Chondrocyte (in vitro differentiated cells): ENCODE measurements around the gene LRRC4C. TPM values are rescaled to one million over a fixed set of nuclear protein-coding genes. Genes with fewer than 3 reads are reported as not detected.

Experiments used
- DNase-seq: peaks from one replicate; pipeline ENCODE4 v3.0.0; 2021; ENCODE audit warnings: mixed read lengths, low spot score
- H3K27ac Mint-ChIP-seq: one replicate; pipeline ENCODE4 v1.8.0; 2021; ENCODE audit warnings: mild to moderate bottlenecking, moderate library complexity, mixed read lengths; ENCODE audit not compliant: unreplicated experiment
- H3K27me3 Mint-ChIP-seq: 2 replicates; pipeline ENCODE4 v1.8.0; 2021; ENCODE audit warnings: low read depth, mixed read lengths
- H3K36me3 Mint-ChIP-seq: 2 replicates; pipeline ENCODE4 v1.8.0; 2021; ENCODE audit warnings: low read depth, mixed read lengths
- H3K4me1 Mint-ChIP-seq: 2 replicates; pipeline ENCODE4 v1.8.0; 2021; ENCODE audit warnings: low read depth, mild to moderate bottlenecking, mixed read lengths
- H3K4me3 Mint-ChIP-seq: one replicate; pipeline ENCODE4 v1.8.0; 2021; ENCODE audit warnings: mild to moderate bottlenecking, moderate library complexity, mixed read lengths; ENCODE audit not compliant: unreplicated experiment
- H3K9me3 Mint-ChIP-seq: 2 replicates; pipeline ENCODE4 v1.8.0; 2021; ENCODE audit warnings: low read depth, mixed read lengths
- CTCF ChIP-seq: fragments of 200-600 bp; sonication (generic); IDR thresholded peaks from 2 replicates; pipeline ENCODE4 v1.5.0; 2021; ENCODE audit warnings: antibody characterized with exemption, mild to moderate bottlenecking, moderate library complexity
- total RNA-seq: library from RNA; stranded (reverse); gene quantifications from 3 replicates; pipeline ENCODE4 v1.2.1, GENCODE V29; 2021

LRRC4C gene
- total RNA-seq, 1 donor from 2014 or later, result 0.72 TPM

GRCh38 chr11:40130427-40130826, 1329.0 kb downstream of the LRRC4C start:
- no peak for DNase-seq
- no peak overlapping the region for H3K4me3 Mint-ChIP-seq
- TF ChIP-seq CTCF, result peak; percentile 53
- no peaks in the 10 kb centered on the region for H3K4me1 Mint-ChIP-seq
- no peak overlapping the region for H3K27ac Mint-ChIP-seq
- no peaks in the 10 kb centered on the region for H3K9me3 Mint-ChIP-seq
- peaks cover 16% of the 10 kb centered on the region for H3K27me3 Mint-ChIP-seq
- H3K36me3 Mint-ChIP-seq, result no peaks in the 10 kb centered on the region

GRCh38 chr11:40129266-40129665, 1330.2 kb downstream of the LRRC4C start:
- no peaks in the 10 kb centered on the region for H3K4me1 Mint-ChIP-seq
- no peak for DNase-seq
- no peak overlapping the region for H3K27ac Mint-ChIP-seq
- peak; percentile 73 for TF ChIP-seq CTCF
- peaks cover 16% of the 10 kb centered on the region for H3K27me3 Mint-ChIP-seq
- H3K4me3 Mint-ChIP-seq, result no peak overlapping the region
- no peaks in the 10 kb centered on the region for H3K36me3 Mint-ChIP-seq
- H3K9me3 Mint-ChIP-seq, result no peaks in the 10 kb centered on the region

GRCh38 chr11:40125054-40125453, 1334.4 kb downstream of the LRRC4C start:
- Mint-ChIP-seq H3K4me3 (no peak overlapping the region), H3K36me3 (peaks cover 1% of the 10 kb centered on the region), H3K27me3 (peaks cover 5% of the 10 kb centered on the region), H3K9me3 (peaks cover 7% of the 10 kb centered on the region), H3K4me1 (no peaks in the 10 kb centered on the region), H3K27ac (no peak overlapping the region)
- no peak for DNase-seq
- TF ChIP-seq CTCF, result peak; percentile 66

- H3K4me1 Mint-ChIP-seq, result no peaks in the 10 kb centered on the region
- H3K27me3 Mint-ChIP-seq, result no peaks in the 10 kb centered on the region
- DNase-seq, result no peak
- no peak overlapping the region for H3K4me3 Mint-ChIP-seq
- no peak overlapping the region for H3K27ac Mint-ChIP-seq
- TF ChIP-seq CTCF, result no peak
- H3K36me3 Mint-ChIP-seq, result peaks cover 1% of the 10 kb centered on the region
- H3K9me3 Mint-ChIP-seq, result peaks cover 10% of the 10 kb centered on the region
Observed at GRCh38 chr11:40119661-40120060, 1339.8 kb downstream of the LRRC4C start.

- H3K4me1 Mint-ChIP-seq, result no peaks in the 10 kb centered on the region
- no peaks in the 10 kb centered on the region for H3K27me3 Mint-ChIP-seq
- no peak overlapping the region for H3K27ac Mint-ChIP-seq
- no peak for TF ChIP-seq CTCF
- no peaks in the 10 kb centered on the region for H3K36me3 Mint-ChIP-seq
- no peak overlapping the region for H3K4me3 Mint-ChIP-seq
- H3K9me3 Mint-ChIP-seq, result peaks cover 8% of the 10 kb centered on the region
- DNase-seq, result no peak
Observed at GRCh38 chr11:40118780-40119179, 1340.7 kb downstream of the LRRC4C start.
